Mononuclear cell (primary cell): ENCODE data around the gene SUN5. TPM values are rescaled to one million over a fixed set of nuclear protein-coding genes. Genes with fewer than 3 reads are reported as not detected.
"Not testable (repeated sequence)": the region's sequence is repeated elsewhere in the genome, so short reads cannot be mapped to it uniquely, and the experiment has no call there.

Experiments
- H3K27me3 ChIP-seq: 2 replicates; pipeline ENCODE4 v1.6.0; 2011; ENCODE audit warnings: low read length, control low read depth; ENCODE audit not compliant: insufficient read depth
- H3K4me1 ChIP-seq: 2 replicates; pipeline ENCODE4 v1.5.1; 2011; ENCODE audit warnings: mild to moderate bottlenecking, low read length, control low read depth; ENCODE audit not compliant: insufficient read depth
- H3K4me3 ChIP-seq: 2 replicates; pipeline ENCODE4 v1.5.1; 2011; ENCODE audit warnings: mild to moderate bottlenecking, low read length, moderate library complexity
- H3K9me3 ChIP-seq: 2 replicates; pipeline ENCODE4 v1.5.1; 2011; ENCODE audit warnings: low read depth, mild to moderate bottlenecking, control low read depth, low read length
- total RNA-seq: library from RNA; depleted of rRNA; stranded (reverse); fragments of >200 nt; gene quantifications from one replicate; pipeline ENCODE4 v1.2.3, GENCODE V29; 2012

The SUN5 gene
- total RNA-seq, 1 donor: not detected

- no peaks in the 10 kb centered on the region for H3K4me1 ChIP-seq
- H3K27me3 ChIP-seq: no peaks in the 10 kb centered on the region
- H3K9me3 ChIP-seq: no peaks in the 10 kb centered on the region
- no peak overlapping the region for H3K4me3 ChIP-seq
Observed at GRCh38 chr20:32980990-32981389, 23.2 kb downstream of the SUN5 start.

- H3K4me3 ChIP-seq: no peak overlapping the region
- no peaks in the 10 kb centered on the region for H3K4me1 ChIP-seq
- H3K9me3 ChIP-seq: no peaks in the 10 kb centered on the region
- no peaks in the 10 kb centered on the region for H3K27me3 ChIP-seq
Observed at GRCh38 chr20:32980131-32980941, 23.9 kb downstream of the SUN5 start.

- Histone ChIP-seq H3K4me1 (peaks cover under 1% of the 10 kb centered on the region), H3K9me3 (no peaks in the 10 kb centered on the region), H3K4me3 (no peak overlapping the region), H3K27me3 (no peaks in the 10 kb centered on the region)
Observed at GRCh38 chr20:32979201-32979998, 24.8 kb downstream of the SUN5 start.

GRCh38 chr20:32978009-32978335, 26.3 kb downstream of the SUN5 start:
- H3K4me1 ChIP-seq: peaks cover 8% of the 10 kb centered on the region
- no peak overlapping the region for H3K4me3 ChIP-seq
- no peaks in the 10 kb centered on the region for H3K27me3 ChIP-seq
- no peaks in the 10 kb centered on the region for H3K9me3 ChIP-seq

GRCh38 chr20:32977281-32978008, 26.8 kb downstream of the SUN5 start:
- H3K27me3 ChIP-seq: no peaks in the 10 kb centered on the region
- H3K9me3 ChIP-seq: no peaks in the 10 kb centered on the region
- no peak overlapping the region for H3K4me3 ChIP-seq
- H3K4me1 ChIP-seq: peaks cover 13% of the 10 kb centered on the region

GRCh38 chr20:32976746-32977145, 27.5 kb downstream of the SUN5 start:
- Histone ChIP-seq H3K4me3 (no peak overlapping the region), H3K4me1 (peaks cover 20% of the 10 kb centered on the region)

GRCh38 chr20:32975698-32976674, 28.2 kb downstream of the SUN5 start:
- Histone ChIP-seq H3K4me3 (no peak overlapping the region), H3K4me1 (peaks cover 28% of the 10 kb centered on the region), H3K27me3 (no peaks in the 10 kb centered on the region), H3K9me3 (no peaks in the 10 kb centered on the region)

More at GRCh38 chr20:32976746-32977145, 27.5 kb downstream of the SUN5 start:
- H3K9me3 ChIP-seq: no peaks in the 10 kb centered on the region
- no peaks in the 10 kb centered on the region for H3K27me3 ChIP-seq

- H3K4me3 ChIP-seq, H3K9me3 ChIP-seq, H3K27me3 ChIP-seq: not testable (repeated sequence)
- H3K4me1 ChIP-seq: peaks cover 36% of the 10 kb centered on the region
Observed at GRCh38 chr20:32975121-32975520, 29.1 kb downstream of the SUN5 start.

GRCh38 chr20:32974204-32975064, 29.8 kb downstream of the SUN5 start:
- not testable (repeated sequence) for H3K27me3 ChIP-seq, H3K4me3 ChIP-seq, H3K9me3 ChIP-seq
- H3K4me1 ChIP-seq: peaks cover 43% of the 10 kb centered on the region

- Histone ChIP-seq H3K4me3 (no peak overlapping the region), H3K27me3 (no peaks in the 10 kb centered on the region), H3K4me1 (peaks cover 56% of the 10 kb centered on the region), H3K9me3 (no peaks in the 10 kb centered on the region)
Observed at GRCh38 chr20:32973077-32973717, 31.0 kb downstream of the SUN5 start.

GRCh38 chr20:32972181-32973076, 31.8 kb downstream of the SUN5 start:
- no peaks in the 10 kb centered on the region for H3K9me3 ChIP-seq
- H3K4me3 ChIP-seq: no peak overlapping the region
- H3K4me1 ChIP-seq: peaks cover 63% of the 10 kb centered on the region
- no peaks in the 10 kb centered on the region for H3K27me3 ChIP-seq

- H3K4me1 ChIP-seq: peaks cover 70% of the 10 kb centered on the region
- no peak overlapping the region for H3K4me3 ChIP-seq
- H3K27me3 ChIP-seq: no peaks in the 10 kb centered on the region
- H3K9me3 ChIP-seq: no peaks in the 10 kb centered on the region
Observed at GRCh38 chr20:32971703-32972161, 32.5 kb downstream of the SUN5 start.
